Measurements from ENCODE around the gene PRR19. TPM values are rescaled to one million over a fixed set of nuclear protein-coding genes. Genes with fewer than 3 reads are reported as not detected.

Gene PRR19
- total and polyA plus RNA-seq, 2 donors (not counting 1 experiment from before 2014, with no cell fraction given), result 0.39 to 0.54 TPM

- ChIA-PET CTCF (interaction anchor here (0.9 to 1.5 kb wide), 3 partner anchors 39 to 78 kb away, joined by 3 to 6 read pairs (median 4); no protein-coding TSS in a partner anchor), POLR2A (interaction anchor here (0.6 to 0.9 kb wide), 2 partner anchors 62 to 190 kb away, joined by 4 to 10 read pairs; no protein-coding TSS in a partner anchor)
- ATAC-seq (ENCODE audit: low read depth) (no peak), DNase-seq (no peak)
- Histone ChIP-seq H3K36me3 (replicated peaks in 1 of 2; ENCODE audit: control extremely low read depth in 1 of 2, control insufficient read depth in 1 of 2, extremely low read depth in 1 of 2, insufficient read depth in 2 of 2, low read length in 1 of 2) (no peaks in the 10 kb centered on the region), H4K20me1 (ENCODE audit: control insufficient read depth, insufficient read depth, low read length, poor library complexity, severe bottlenecking) (no peaks in the 10 kb centered on the region), H3K9me3 (ENCODE audit: control extremely low read depth in 1 of 3, control insufficient read depth in 2 of 3, insufficient read depth in 1 of 3, low read length in 2 of 3) (no peaks in the 10 kb centered on the region), H3K4me2 (replicated peaks; ENCODE audit: low read depth, low read length, poor library complexity, severe bottlenecking) (peak overlapping the region; percentile 94), H3K79me2 (ENCODE audit: control insufficient read depth, insufficient read depth, low read length) (peaks cover 26% of the 10 kb centered on the region), H3K4me3 (ENCODE audit: control extremely low read depth in 1 of 5, extremely low read depth in 1 of 5, insufficient read depth in 1 of 5, low read depth in 2 of 5, low read length in 4 of 5) (no peak overlapping the region), H3K4me1 (ENCODE audit: control insufficient read depth in 2 of 2, insufficient read depth in 2 of 2, low read length in 2 of 2) (peaks cover 28 to 31% of the 10 kb centered on the region in 2 donors), H3K27me3 (replicated peaks in 1 of 4; ENCODE audit: control extremely low read depth in 1 of 4, control insufficient read depth in 3 of 4, insufficient read depth in 4 of 4, low read length in 3 of 4) (peaks cover 0 to 23% (median 3%) of the 10 kb centered on the region in 4 experiments), H3K9ac (ENCODE audit: low read length) (no peak overlapping the region), H2AFZ (ENCODE audit: insufficient read depth, low read depth, low read length, poor library complexity, severe bottlenecking) (peak overlapping the region; percentile 96), H3K27ac (ENCODE audit: low read length in 2 of 2) (no peak overlapping the region)
- H3K27me3 Mint-ChIP-seq, result peaks cover 10% of the 10 kb centered on the region
- H3K4me1 Mint-ChIP-seq, result peaks cover 22% of the 10 kb centered on the region
- no peak overlapping the region for H3K27ac Mint-ChIP-seq
- intact Hi-C loops (cut with micrococcal nuclease), result no loop called here
- peak overlapping the region; percentile 72 for H3K4me3 Mint-ChIP-seq
- 40% methylated on average over 29 of the region's 29 CpGs for WGBS (ENCODE audit: insufficient coverage)
- H3K9me3 Mint-ChIP-seq (ENCODE audit: insufficient read depth), result no peaks in the 10 kb centered on the region
- no peak for TF ChIP-seq EZH2 (IDR thresholded peaks at IDR 0.05; ENCODE audit: borderline replicate concordance, insufficient read depth, low read depth, low read length, poor library complexity, severe bottlenecking)
Measured at GRCh38 chr19:42323473-42323851, 21.5 kb downstream of the PRR19 start.

GRCh38 chr19:42323852-42324654, 22.1 kb downstream of the PRR19 start:
- ATAC-seq (ENCODE audit: low read depth), result no peak
- POLR2A ChIA-PET, result interaction anchor here (0.9 kb wide), 1 partner anchor 191 kb away, joined by 4 read pairs; no protein-coding TSS in a partner anchor
- DNase-seq, result peak; percentile 63
- H3K36me3 ChIP-seq (replicated peaks in 1 of 2; ENCODE audit: control extremely low read depth in 1 of 2, control insufficient read depth in 1 of 2, extremely low read depth in 1 of 2, insufficient read depth in 2 of 2, low read length in 1 of 2), result no peaks in the 10 kb centered on the region
- peak overlapping the region; percentile 94 for H3K9ac ChIP-seq (ENCODE audit: low read length)
- peak overlapping the region; percentile 94 for H3K4me2 ChIP-seq (replicated peaks; ENCODE audit: low read depth, low read length, poor library complexity, severe bottlenecking)
- Mint-ChIP-seq H3K4me1 (peaks cover 22% of the 10 kb centered on the region), H3K9me3 (ENCODE audit: insufficient read depth) (no peaks in the 10 kb centered on the region), H3K27ac (no peak overlapping the region), H3K27me3 (peaks cover 10% of the 10 kb centered on the region), H3K4me3 (peak overlapping the region; percentile 88)
- H3K79me2 ChIP-seq (ENCODE audit: control insufficient read depth, insufficient read depth, low read length), result peaks cover 32% of the 10 kb centered on the region
- H3K27ac ChIP-seq (ENCODE audit: low read length in 2 of 2), result no peak overlapping the region
- H4K20me1 ChIP-seq (ENCODE audit: control insufficient read depth, insufficient read depth, low read length, poor library complexity, severe bottlenecking), result no peaks in the 10 kb centered on the region
- CTCF ChIA-PET, result interaction anchor here (0.9 to 1.5 kb wide), 3 partner anchors 40 to 77 kb away, joined by 3 to 6 read pairs (median 4); no protein-coding TSS in a partner anchor
- intact Hi-C loops (cut with micrococcal nuclease), result no loop called here
- H2AFZ ChIP-seq (ENCODE audit: insufficient read depth, low read depth, low read length, poor library complexity, severe bottlenecking), result peak overlapping the region; percentile 96
- H3K9me3 ChIP-seq (ENCODE audit: control extremely low read depth in 1 of 3, control insufficient read depth in 2 of 3, insufficient read depth in 1 of 3, low read length in 2 of 3), result no peaks in the 10 kb centered on the region
- peak overlapping the region in 4 of 5 experiments; percentile 61 to 99 (median 95) for H3K4me3 ChIP-seq (ENCODE audit: control extremely low read depth in 1 of 5, extremely low read depth in 1 of 5, insufficient read depth in 1 of 5, low read depth in 2 of 5, low read length in 4 of 5)
- peaks cover 0 to 23% (median 3%) of the 10 kb centered on the region in 4 experiments for H3K27me3 ChIP-seq (replicated peaks in 1 of 4; ENCODE audit: control extremely low read depth in 1 of 4, control insufficient read depth in 3 of 4, insufficient read depth in 4 of 4, low read length in 3 of 4)
- 8% methylated on average over 92 of the region's 92 CpGs for WGBS (ENCODE audit: insufficient coverage)
- no peak for TF ChIP-seq EZH2 (IDR thresholded peaks at IDR 0.05; ENCODE audit: borderline replicate concordance, insufficient read depth, low read depth, low read length, poor library complexity, severe bottlenecking)
- no peak for TF ChIP-seq CTCF (IDR thresholded peaks at IDR 0.05)
- H3K4me1 ChIP-seq (ENCODE audit: control insufficient read depth in 2 of 2, insufficient read depth in 2 of 2, low read length in 2 of 2), result peaks cover 28 to 31% of the 10 kb centered on the region in 2 donors

Data from B cell (primary cell).